Panc1 (cell line): ENCODE measurements around the gene PHC2. TPM values are rescaled to one million over a fixed set of nuclear protein-coding genes. Genes with fewer than 3 reads are reported as not detected.

Experiments
- ATAC-seq: fragments of 200-7000 bp; cut with Tn5 transposase; 2 replicates; pipeline ENCODE4 v1.9.1; 2020; ENCODE audit warnings: mild to moderate bottlenecking, moderate library complexity
- BruUV-seq: library from RNA; stranded (reverse); fragments of 400-500 nt; replicated peaks from 2 replicates; lab custom pipeline; 2021; lab: Mats Ljungman, UMichigan
- CTCF ChIA-PET: fragments of 300-600 bp; sonication (Branson Sonifier 250); formaldehyde crosslinking; loops from one replicate; lab custom pipeline; 2022; ENCODE audit warnings: antibody characterized with exemption; lab: Charles Lee
- POLR2A ChIA-PET: fragments of 300-600 bp; sonication (Branson Sonifier 250); formaldehyde crosslinking; loops from one replicate; lab custom pipeline; 2022; ENCODE audit warnings: antibody characterized with exemption; lab: Charles Lee
- DNase-seq: peaks from one replicate; pipeline ENCODE4 v3.0.0-alpha.2; 2010; ENCODE audit warnings: low read depth, low spot score
- H3K27ac ChIP-seq: 2 replicates; pipeline ENCODE4 v1.5.1; 2011; ENCODE audit warnings: mild to moderate bottlenecking, low read length, inconsistent platforms
- H3K27me3 ChIP-seq: fragments of 200-500 bp; sonication (Bioruptor generic); 2 replicates; pipeline ENCODE4 v1.6.0; 2014; ENCODE audit warnings: low read length, inconsistent platforms; ENCODE audit not compliant: control insufficient read depth, insufficient read depth
- H3K36me3 ChIP-seq: fragments of 200-500 bp; sonication (Bioruptor generic); 2 replicates; pipeline ENCODE4 v1.5.1; 2014; ENCODE audit warnings: inconsistent platforms, mild to moderate bottlenecking, low read length, moderate library complexity; ENCODE audit not compliant: control insufficient read depth, insufficient read depth
- H3K4me1 ChIP-seq: 2 replicates; pipeline ENCODE4 v1.5.1; 2011; ENCODE audit warnings: inconsistent platforms, mild to moderate bottlenecking, low read length, moderate library complexity; ENCODE audit not compliant: control insufficient read depth, insufficient read depth
- H3K4me3 ChIP-seq, 2 experiments: 2 replicates each; pipeline ENCODE4 v1.5.1; 2011 to 2012; ENCODE audit warnings: low read depth in 2 of 2, low read length in 2 of 2, mild to moderate bottlenecking in 2 of 2, inconsistent platforms in 1 of 2, moderate library complexity in 1 of 2
- H3K9me3 ChIP-seq: fragments of 200-500 bp; sonication (Bioruptor generic); 2 replicates; pipeline ENCODE4 v1.5.1; 2014; ENCODE audit warnings: low read depth, mild to moderate bottlenecking, inconsistent platforms, low read length, moderate library complexity; ENCODE audit not compliant: control insufficient read depth, insufficient read depth
- POLR2AphosphoS5 ChIP-seq: IDR thresholded peaks from 2 replicates; pipeline ENCODE4 v1.6.1; 2012; ENCODE audit warnings: mild to moderate bottlenecking, low read depth, low read length, moderate library complexity
- REST ChIP-seq, 2 experiments: IDR thresholded peaks; 2 replicates each; pipeline ENCODE4 v1.6.1; 2011 to 2012; ENCODE audit warnings: low read depth in 2 of 2, control low read depth in 1 of 2, low read length in 1 of 2, mild to moderate bottlenecking in 1 of 2, moderate library complexity in 1 of 2; ENCODE audit not compliant: insufficient read depth in 1 of 2
- SIN3A ChIP-seq: IDR thresholded peaks from 2 replicates; pipeline ENCODE4 v1.6.1; 2012; ENCODE audit warnings: low read depth, mild to moderate bottlenecking, low read length, moderate library complexity, borderline replicate concordance; ENCODE audit not compliant: insufficient read depth
- TCF7L2 ChIP-seq: IDR thresholded peaks from 2 replicates; pipeline ENCODE4 v1.6.1; 2011; ENCODE audit warnings: mild to moderate bottlenecking, low read depth, low read length, inconsistent platforms
- in situ Hi-C: cut with HindIII; loops from 2 replicates; pipeline ENCODE4 v1.10.0; 2016; ENCODE audit warnings: low sequenced_read_pairs, low pct_unique_long_range_greater_than_20kb
- intact Hi-C: fragments of 100-400 bp; cut with micrococcal nuclease; formaldehyde crosslinking; loops from one replicate; pipeline ENCODE4 v1.10.0; 2022; ENCODE audit not compliant: unreplicated experiment
- total RNA-seq: library from RNA; stranded (reverse); gene quantifications from one replicate; pipeline ENCODE4 v1.2.1, GENCODE V29; 2021; ENCODE audit not compliant: unreplicated experiment
- TF ChIP-seq, protein P1 (sequence below): fragments of 450-650 bp; IDR thresholded peaks from 2 replicates; pipeline ENCODE4 v1.5.1; 2017; ENCODE audit warnings: mild to moderate bottlenecking

The PHC2 gene
- total RNA-seq, 1 experiment from 2014 or later = 122 TPM

GRCh38 chr1:33468531-33468930 lies 37.6 kb upstream of the PHC2 start:
- intact Hi-C loops = no loop called here
- Histone ChIP-seq H3K27ac (no peak overlapping the region), H3K4me3 (no peak overlapping the region), H3K4me1 (no peaks in the 10 kb centered on the region), H3K36me3 (peaks cover 4% of the 10 kb centered on the region; the same call in 1 of the 2 replicates), H3K27me3 (no peaks in the 10 kb centered on the region), H3K9me3 (no peaks in the 10 kb centered on the region)
- BruUV-seq = no TSS peak
- TF ChIP-seq TCF7L2 = no peak
- TF ChIP-seq, protein P1, sequence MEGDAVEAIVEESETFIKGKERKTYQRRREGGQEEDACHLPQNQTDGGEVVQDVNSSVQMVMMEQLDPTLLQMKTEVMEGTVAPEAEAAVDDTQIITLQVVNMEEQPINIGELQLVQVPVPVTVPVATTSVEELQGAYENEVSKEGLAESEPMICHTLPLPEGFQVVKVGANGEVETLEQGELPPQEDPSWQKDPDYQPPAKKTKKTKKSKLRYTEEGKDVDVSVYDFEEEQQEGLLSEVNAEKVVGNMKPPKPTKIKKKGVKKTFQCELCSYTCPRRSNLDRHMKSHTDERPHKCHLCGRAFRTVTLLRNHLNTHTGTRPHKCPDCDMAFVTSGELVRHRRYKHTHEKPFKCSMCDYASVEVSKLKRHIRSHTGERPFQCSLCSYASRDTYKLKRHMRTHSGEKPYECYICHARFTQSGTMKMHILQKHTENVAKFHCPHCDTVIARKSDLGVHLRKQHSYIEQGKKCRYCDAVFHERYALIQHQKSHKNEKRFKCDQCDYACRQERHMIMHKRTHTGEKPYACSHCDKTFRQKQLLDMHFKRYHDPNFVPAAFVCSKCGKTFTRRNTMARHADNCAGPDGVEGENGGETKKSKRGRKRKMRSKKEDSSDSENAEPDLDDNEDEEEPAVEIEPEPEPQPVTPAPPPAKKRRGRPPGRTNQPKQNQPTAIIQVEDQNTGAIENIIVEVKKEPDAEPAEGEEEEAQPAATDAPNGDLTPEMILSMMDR = no peak
- TF ChIP-seq REST (IDR thresholded peaks at IDR 0.05; ENCODE audit: insufficient read depth in 1 of 2, low read depth in 2 of 2, low read length in 1 of 2) = no peak
- TF ChIP-seq POLR2AphosphoS5 = no peak
- TF ChIP-seq SIN3A = no peak
- CTCF ChIA-PET = interaction anchor here (0.6 to 0.9 kb wide), 2 partner anchors 13 to 132 kb away, joined by 3 to 5 read pairs; no protein-coding TSS in a partner anchor
- POLR2A ChIA-PET = no interaction called here
- in situ Hi-C loops = no loop called here
- ATAC-seq (no peak), DNase-seq (no peak)

DNA sequence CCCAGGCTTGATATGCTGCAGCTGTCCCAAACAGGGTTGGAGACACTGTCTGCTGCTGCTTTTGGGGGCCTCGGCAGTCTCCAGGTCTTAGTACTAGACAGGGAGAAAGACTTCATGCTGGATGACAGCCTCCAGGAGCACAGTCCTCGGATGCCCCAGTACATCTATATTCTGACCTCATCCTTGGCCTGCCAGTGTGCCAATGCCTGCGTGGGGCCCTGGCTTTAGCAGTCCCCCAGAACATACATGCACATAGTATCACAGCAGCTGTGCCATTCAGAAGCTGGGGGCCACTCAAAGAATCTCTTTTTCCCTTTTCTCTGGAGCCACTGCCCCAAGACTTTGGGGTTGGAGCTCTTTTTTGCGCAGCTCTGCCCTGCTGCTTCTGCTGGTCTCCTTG lies 37.1 kb upstream of the PHC2 start:
- intact Hi-C loops = no loop called here
- no peak for ATAC-seq
- ChIA-PET POLR2A (no interaction called here), CTCF (interaction anchor here (0.9 kb wide), 1 partner anchor 131 kb away, joined by 3 read pairs; no protein-coding TSS in a partner anchor)
- H3K4me3 ChIP-seq = no peak overlapping the region
- no peak overlapping the region for H3K27ac ChIP-seq
- no peaks in the 10 kb centered on the region for H3K27me3 ChIP-seq
- BruUV-seq = no TSS peak
- no peak for DNase-seq
- H3K9me3 ChIP-seq = no peaks in the 10 kb centered on the region
- in situ Hi-C loops = no loop called here
- peaks cover 3% of the 10 kb centered on the region; the same call in 1 of the 2 replicates for H3K36me3 ChIP-seq
- TF ChIP-seq REST (IDR thresholded peaks at IDR 0.05; ENCODE audit: insufficient read depth in 1 of 2, low read depth in 2 of 2, low read length in 1 of 2) = no peak
- no peak for TF ChIP-seq TCF7L2
- TF ChIP-seq SIN3A = no peak
- H3K4me1 ChIP-seq = no peaks in the 10 kb centered on the region
